HepG2 (cell line): Measurements from ENCODE around the gene SEH1L. TPM values are rescaled to one million over a fixed set of nuclear protein-coding genes. Genes with fewer than 3 reads are reported as not detected.

Experiments
- ATAC-seq: fragments of 200-7000 bp; cut with Tn5 transposase; 3 replicates; pipeline ENCODE4 v1.9.1; 2020; ENCODE audit warnings: mild to moderate bottlenecking, moderate library complexity
- BruUV-seq: library from RNA; stranded (reverse); fragments of 400-500 nt; replicated peaks from 2 replicates; lab custom pipeline; 2021; lab: Mats Ljungman, UMichigan
- CTCF ChIA-PET: fragments of 300-600 bp; formaldehyde crosslinking; extraction: SDS; loops from one replicate; lab custom pipeline; 2021; ENCODE audit warnings: low total read pairs, inconsistent platforms, low intra/inter-chr PET ratio; lab: Yijun Ruan, JAX
- POLR2A ChIA-PET: fragments of 350-600 bp; sonication (Branson Sonifier 250); formaldehyde crosslinking; loops from one replicate; lab custom pipeline; 2020; ENCODE audit warnings: antibody characterized with exemption, inconsistent platforms; lab: Yijun Ruan, JAX
- DNase-seq: peaks from one replicate; pipeline ENCODE4 v3.0.0-alpha.2; 2015; ENCODE audit warnings: low spot score
- FAIRE-seq: peaks from 3 replicates; lab custom pipeline; 2011; peaks lifted over from hg19 to GRCh38; lab: Jason Lieb, UNC
- H2AFZ ChIP-seq: one replicate; pipeline ENCODE4 v1.6.1; 2011; ENCODE audit warnings: low read length, inconsistent platforms
- H3K27ac ChIP-seq: fragments of 300-600 bp; 3 replicates; pipeline ENCODE4 v1.8.0; 2011; ENCODE audit warnings: mixed run types, mild to moderate bottlenecking, mixed read lengths, low read length, inconsistent platforms; ENCODE audit not compliant: insufficient read depth; ENCODE audit errors: extremely low read length
- H3K27me3 ChIP-seq, 2 experiments: fragments of 200-600 bp in 1 of 2; 2 replicates in 1 of 2; 3 replicates in 1 of 2; pipeline versions ENCODE4 v1.6.0 to v1.8.0; 2011; ENCODE audit warnings: low read length in 2 of 2, mild to moderate bottlenecking in 2 of 2, moderate library complexity in 2 of 2, inconsistent platforms in 1 of 2; ENCODE audit not compliant: insufficient read depth in 2 of 2, control insufficient read depth in 1 of 2
- H3K36me3 ChIP-seq, 2 experiments: fragments of 200-600 bp in 1 of 2; replicated peaks in 1 of 2; 2 replicates in 1 of 2; 3 replicates in 1 of 2; pipeline versions ENCODE4 v1.5.1 to v1.8.0; 2011; ENCODE audit warnings: low read length in 2 of 2, inconsistent platforms in 1 of 2; ENCODE audit not compliant: insufficient read depth in 2 of 2, control insufficient read depth in 1 of 2
- H3K4me1 ChIP-seq: 2 replicates; pipeline ENCODE4 v1.5.1; 2012; ENCODE audit warnings: low read length, inconsistent platforms; ENCODE audit not compliant: insufficient read depth
- H3K4me2 ChIP-seq: 2 replicates; pipeline ENCODE4 v1.6.0; 2011; ENCODE audit warnings: low read depth, low read length, inconsistent platforms
- H3K4me3 ChIP-seq, 3 experiments: fragments of 200-600 bp in 1 of 3; sonication (generic), shearing (Covaris generic) in 1 of 3; replicated peaks in 1 of 3; 2 replicates each; pipeline ENCODE4 v1.5.1; 2011 to 2016; ENCODE audit warnings: low read length in 3 of 3, inconsistent platforms in 2 of 3, low read depth in 2 of 3, mild to moderate bottlenecking in 2 of 3, control low read depth in 1 of 3, mixed read lengths in 1 of 3; ENCODE audit not compliant: insufficient read depth in 1 of 3
- H3K79me2 ChIP-seq: one replicate; pipeline ENCODE4 v1.6.1; 2011; ENCODE audit warnings: low read length, inconsistent platforms; ENCODE audit not compliant: insufficient read depth
- H3K9ac ChIP-seq: 2 replicates; pipeline ENCODE4 v1.6.0; 2011; ENCODE audit warnings: mild to moderate bottlenecking, low read depth, low read length, inconsistent platforms; ENCODE audit not compliant: insufficient read depth
- H3K9me3 ChIP-seq: 2 replicates; pipeline ENCODE4 v1.5.1; 2012; ENCODE audit warnings: mild to moderate bottlenecking, low read length
- H4K20me1 ChIP-seq: 2 replicates; pipeline ENCODE4 v1.6.0; 2011; ENCODE audit warnings: inconsistent platforms, mild to moderate bottlenecking, low read length, moderate library complexity; ENCODE audit not compliant: insufficient read depth
- GABPB1 ChIP-seq: IDR thresholded peaks from 2 replicates; pipeline ENCODE4 v1.6.1; 2016; ENCODE audit warnings: mild to moderate bottlenecking, missing genetic modification reagents, moderate library complexity, missing compliant biosample characterization
- GPBP1L1 ChIP-seq: sonication (generic); formaldehyde crosslinking; IDR thresholded peaks from 2 replicates; pipeline ENCODE4 v1.5.0; 2020; ENCODE audit warnings: mild to moderate bottlenecking, missing genetic modification reagents
- NBN ChIP-seq: fragments of 450-650 bp; conservative IDR thresholded peaks from 2 replicates; pipeline ENCODE4 v1.6.1; 2017
- PHF8 ChIP-seq: sonication (generic); formaldehyde crosslinking; IDR thresholded peaks from 2 replicates; pipeline ENCODE4 v1.5.0; 2020; ENCODE audit warnings: missing genetic modification reagents
- POLR2AphosphoS5 ChIP-seq: IDR thresholded peaks from 2 replicates; pipeline ENCODE4 v1.6.1; 2012; ENCODE audit warnings: low read depth, low read length
- RFX1 ChIP-seq: fragments of 450-650 bp; IDR thresholded peaks from 2 replicates; pipeline ENCODE4 v1.6.1; 2017
- SMYD3 ChIP-seq: sonication (generic); formaldehyde crosslinking; IDR thresholded peaks from 2 replicates; pipeline ENCODE4 v1.8.1; 2023; ENCODE audit warnings: mild to moderate bottlenecking, missing genetic modification reagents
- TFE3 ChIP-seq: IDR thresholded peaks from 2 replicates; pipeline ENCODE4 v1.6.1; 2016
- TSC22D2 ChIP-seq: sonication (generic); formaldehyde crosslinking; IDR thresholded peaks from 2 replicates; pipeline ENCODE4 v1.5.1; 2020; ENCODE audit warnings: missing genetic modification reagents, mild to moderate bottlenecking, borderline replicate concordance
- ZBTB38 ChIP-seq: sonication (generic); formaldehyde crosslinking; IDR thresholded peaks from 2 replicates; pipeline ENCODE4 v1.5.1; 2020; ENCODE audit warnings: mild to moderate bottlenecking, missing genetic modification reagents
- ZFX ChIP-seq: sonication (generic); formaldehyde crosslinking; IDR thresholded peaks from 2 replicates; pipeline ENCODE4 v1.4.0; 2020; ENCODE audit warnings: mild to moderate bottlenecking, low read depth, missing genetic modification reagents, moderate library complexity
- ZFY ChIP-seq: sonication (generic); formaldehyde crosslinking; IDR thresholded peaks from 2 replicates; pipeline ENCODE4 v1.4.0; 2020; ENCODE audit warnings: missing genetic modification reagents
- ZNF432 ChIP-seq: sonication (generic); formaldehyde crosslinking; IDR thresholded peaks from 2 replicates; pipeline ENCODE4 v1.5.0; 2020; ENCODE audit warnings: missing genetic modification reagents, mild to moderate bottlenecking, borderline replicate concordance
- ZNF687 ChIP-seq: sonication (generic); formaldehyde crosslinking; IDR thresholded peaks from 2 replicates; pipeline ENCODE4 v1.5.1; 2020; ENCODE audit warnings: mild to moderate bottlenecking, missing genetic modification reagents, moderate library complexity
- WGBS: methylation state at CpG from one replicate; pipeline ENCODE4 v1.1.6; 2017; ENCODE audit warnings: low lambda C conversion rate; 5-methylcytosine and 5-hydroxymethylcytosine counted together
- in situ Hi-C: cut with HindIII; loops from 2 replicates; pipeline ENCODE4 v1.10.0; 2017; ENCODE audit warnings: low pct_unique_long_range_greater_than_20kb; ENCODE audit not compliant: extremely low pct_ligation_motif_present
- intact Hi-C: fragments of 100-400 bp; cut with micrococcal nuclease; formaldehyde crosslinking; loops from one replicate; pipeline ENCODE4 v1.10.0; 2022; ENCODE audit not compliant: unreplicated experiment
- polyA plus RNA-seq, 8 experiments: library from polyadenylated mRNA; depleted of rRNA in 3 of 8; stranded (reverse) in 7 of 8; unstranded in 1 of 8; fragments of >200 nt; fragmentation: Illumina TruSeq in 4 of 8; extraction: Trizol in 4 of 8; gene quantifications; 2 replicates each; pipeline versions ENCODE4 v1.2.1 to v1.2.3, GENCODE V29; 2011 to 2016; ENCODE audit warnings: low read depth in 4 of 8, missing spikeins in 1 of 8, mixed read lengths in 1 of 8; ENCODE audit not compliant: insufficient read depth in 1 of 8
- total RNA-seq, 5 experiments: library from RNA; depleted of rRNA; stranded (reverse); fragments of >200 nt; fragmentation: Illumina TruSeq; extraction: Trizol; gene quantifications; 2 replicates each; pipeline ENCODE4 v1.2.3, GENCODE V29; 2016; ENCODE audit warnings: low read depth in 1 of 5

The SEH1L gene
- total and polyA plus RNA-seq, 2 of the 13 experiments (the other 11 are each of a cell fraction or from before 2014, with no cell fraction given): 59.6 to 63.5 TPM

GRCh38 chr18:12911025-12911928 lies 36.5 kb upstream of the SEH1L start:
- Histone ChIP-seq H3K27me3 (peaks cover 1 to 19% of the 10 kb centered on the region in 2 experiments; a peak in 3 of 5 replicates), H3K4me2 (peak overlapping the region; percentile 64), H2AFZ (no peak overlapping the region), H3K27ac (no peak overlapping the region), H3K79me2 (no peaks in the 10 kb centered on the region), H3K9ac (peak overlapping the region; percentile 19; the same call in 1 of the 2 replicates), H3K36me3 (no peaks in the 10 kb centered on the region), H3K4me3 (peak overlapping the region; percentile 8 to 33 (median 30); a peak in 4 of 6 replicates), H4K20me1 (no peaks in the 10 kb centered on the region), H3K9me3 (peaks cover 9% of the 10 kb centered on the region; the same call in 1 of the 2 replicates), H3K4me1 (peaks cover 17% of the 10 kb centered on the region)
- ATAC-seq: peak; percentile 58
- ChIA-PET CTCF (no interaction called here), POLR2A (interaction anchor here (0.6 kb wide), 1 partner anchor 28 kb away, joined by 3 read pairs; no protein-coding TSS in a partner anchor)
- no peak for DNase-seq
- no peak for FAIRE-seq
- intact Hi-C loops (no loop called here), in situ Hi-C loops (no loop called here)
- 62% methylated on average over 26 of the region's 75 CpGs for WGBS
- BruUV-seq: no TSS peak
- TF ChIP-seq GABPB1 (CRISPR knock-in tag) (peak; percentile 33; the same call in 1 of the 2 replicates), ZBTB38 (CRISPR knock-in tag) (peak; percentile 51; the same call in 1 of the 2 replicates), TSC22D2 (CRISPR knock-in tag) (no peak), ZFX (peak; percentile 64; the same call in 1 of the 2 replicates), PHF8 (CRISPR knock-in tag) (0 out of 2 replicates have a peak, but pooled peaks have one; percentile 35), NBN (no peak), POLR2AphosphoS5 (no peak), GPBP1L1 (no peak), SMYD3 (CRISPR knock-in tag) (no peak), ZNF687 (CRISPR knock-in tag) (peak; percentile 69), TFE3 (CRISPR knock-in tag) (no peak), RFX1 (no peak), ZFY (CRISPR knock-in tag) (peak; percentile 42; the same call in 1 of the 2 replicates), ZNF432 (CRISPR knock-in tag) (no peak)
